ENCODE measurements around the gene TUBGCP4.
A peak's percentile ranks its signal among the peaks of the same experiment; 100 is the strongest.

GRCh38 chr15:43329960-43330779, 40.7 kb upstream of the TUBGCP4 start, which contains the start of gene LCMT2:
- TF ChIP-seq CTCF (IDR thresholded peaks at IDR 0.05) = no peak
- TF ChIP-seq POLR2AphosphoS5 (IDR thresholded peaks at IDR 0.05) = peak; percentile 66
- TF ChIP-seq POLR2A (IDR thresholded peaks at IDR 0.05) = peak; percentile 35 to 57
- no peak for TF ChIP-seq EP300 (IDR thresholded peaks at IDR 0.05)
